ENCODE data around the gene AFAP1L2.

The AFAP1L2 gene

GRCh38 chr10:114430688-114431413 lies 26.5 kb upstream of the AFAP1L2 start:
- Histone ChIP-seq H3K79me2 (ENCODE audit: low read length) (no peaks in the 10 kb centered on the region), H4K20me1 (ENCODE audit: insufficient read depth, low read length) (no peaks in the 10 kb centered on the region), H3K4me2 (ENCODE audit: low read length) (no peak overlapping the region), H3K27ac (ENCODE audit: low read length) (no peak overlapping the region), H3K36me3 (replicated peaks; ENCODE audit: low read depth, low read length) (no peaks in the 10 kb centered on the region), H3K4me3 (ENCODE audit: low read length) (no peak overlapping the region), H3K27me3 (ENCODE audit: low read depth, low read length) (no peaks in the 10 kb centered on the region), H2AFZ (ENCODE audit: low read depth, low read length) (no peak overlapping the region), H3K4me1 (ENCODE audit: low read length) (no peaks in the 10 kb centered on the region), H3K9me3 (ENCODE audit: insufficient read depth, low read length) (no peaks in the 10 kb centered on the region), H3K9ac (ENCODE audit: low read length) (no peak overlapping the region)
- TF ChIP-seq EZH2phosphoT487 (IDR thresholded peaks at IDR 0.05; ENCODE audit: low read depth) (no peak), CTCF (IDR thresholded peaks at IDR 0.05; ENCODE audit: low read depth, low read length) (no peak)

- Histone ChIP-seq H3K27ac (ENCODE audit: low read length) (no peak overlapping the region), H2AFZ (ENCODE audit: low read depth, low read length) (no peak overlapping the region), H3K36me3 (replicated peaks; ENCODE audit: low read depth, low read length) (no peaks in the 10 kb centered on the region), H3K79me2 (ENCODE audit: low read length) (no peaks in the 10 kb centered on the region), H3K9me3 (ENCODE audit: insufficient read depth, low read length) (no peaks in the 10 kb centered on the region), H3K9ac (ENCODE audit: low read length) (no peak overlapping the region), H3K4me3 (ENCODE audit: low read length) (no peak overlapping the region), H3K4me2 (ENCODE audit: low read length) (no peak overlapping the region), H3K27me3 (ENCODE audit: low read depth, low read length) (no peaks in the 10 kb centered on the region), H3K4me1 (ENCODE audit: low read length) (no peaks in the 10 kb centered on the region), H4K20me1 (ENCODE audit: insufficient read depth, low read length) (no peaks in the 10 kb centered on the region)
- no peak for TF ChIP-seq EZH2phosphoT487 (IDR thresholded peaks at IDR 0.05; ENCODE audit: low read depth)
- TF ChIP-seq CTCF (IDR thresholded peaks at IDR 0.05; ENCODE audit: low read depth, low read length), result no peak
Observed at GRCh38 chr10:114429581-114430335, 25.5 kb upstream of the AFAP1L2 start.

GRCh38 chr10:114427124-114427852 lies 23.0 kb upstream of the AFAP1L2 start:
- no peaks in the 10 kb centered on the region for H3K4me1 ChIP-seq (ENCODE audit: low read length)
- TF ChIP-seq CTCF (IDR thresholded peaks at IDR 0.05; ENCODE audit: low read depth, low read length), result no peak
- H4K20me1 ChIP-seq (ENCODE audit: insufficient read depth, low read length), result no peaks in the 10 kb centered on the region
- H2AFZ ChIP-seq (ENCODE audit: low read depth, low read length), result no peak overlapping the region
- H3K4me2 ChIP-seq (ENCODE audit: low read length), result no peak overlapping the region
- no peaks in the 10 kb centered on the region for H3K36me3 ChIP-seq (replicated peaks; ENCODE audit: low read depth, low read length)
- no peak overlapping the region for H3K9ac ChIP-seq (ENCODE audit: low read length)
- H3K27me3 ChIP-seq (ENCODE audit: low read depth, low read length), result no peaks in the 10 kb centered on the region
- no peaks in the 10 kb centered on the region for H3K79me2 ChIP-seq (ENCODE audit: low read length)
- no peak overlapping the region for H3K4me3 ChIP-seq (ENCODE audit: low read length)
- H3K9me3 ChIP-seq (ENCODE audit: insufficient read depth, low read length), result no peaks in the 10 kb centered on the region
- H3K27ac ChIP-seq (ENCODE audit: low read length), result no peak overlapping the region

GRCh38 chr10:114426476-114426875 lies 22.2 kb upstream of the AFAP1L2 start:
- Histone ChIP-seq H4K20me1 (ENCODE audit: insufficient read depth, low read length) (no peaks in the 10 kb centered on the region), H3K4me3 (ENCODE audit: low read length) (no peak overlapping the region), H2AFZ (ENCODE audit: low read depth, low read length) (no peak overlapping the region), H3K27me3 (ENCODE audit: low read depth, low read length) (no peaks in the 10 kb centered on the region), H3K9ac (ENCODE audit: low read length) (no peak overlapping the region), H3K4me2 (ENCODE audit: low read length) (no peak overlapping the region), H3K79me2 (ENCODE audit: low read length) (no peaks in the 10 kb centered on the region), H3K27ac (ENCODE audit: low read length) (no peak overlapping the region), H3K9me3 (ENCODE audit: insufficient read depth, low read length) (no peaks in the 10 kb centered on the region), H3K4me1 (ENCODE audit: low read length) (no peaks in the 10 kb centered on the region), H3K36me3 (replicated peaks; ENCODE audit: low read depth, low read length) (no peaks in the 10 kb centered on the region)
- TF ChIP-seq CTCF (IDR thresholded peaks at IDR 0.05; ENCODE audit: low read depth, low read length) (no peak), EZH2phosphoT487 (IDR thresholded peaks at IDR 0.05; ENCODE audit: low read depth) (no peak)
